Measurements from ENCODE around the gene SH3RF2. TPM values are rescaled to one million over a fixed set of nuclear protein-coding genes. Genes with fewer than 3 reads are reported as not detected.
"Not testable (repeated sequence)": the region's sequence is repeated elsewhere in the genome, so short reads cannot be mapped to it uniquely, and the experiment has no call there.

SH3RF2 gene
- total RNA-seq, 1 donor from 2014 or later: 376 TPM

DNA sequence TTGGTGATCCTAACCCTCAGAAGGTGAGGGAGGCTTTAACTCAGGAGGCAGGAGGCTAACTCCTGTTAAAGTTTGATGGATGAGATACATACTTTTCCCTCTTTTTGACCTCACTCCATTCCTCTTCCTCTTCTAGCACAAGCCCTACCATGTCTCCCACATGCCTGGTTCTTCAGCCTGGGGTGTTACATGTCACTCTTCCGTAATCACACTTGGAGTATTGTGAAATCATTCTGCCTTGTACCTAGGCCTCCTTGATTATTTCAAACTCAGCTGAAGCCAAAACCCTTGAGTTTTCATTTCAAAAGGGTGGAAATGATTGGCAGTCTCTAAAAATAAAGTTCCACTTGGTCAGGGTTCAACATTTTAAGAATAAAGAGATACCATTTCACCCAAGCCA is 167.2 kb downstream of the SH3RF2 start:
- DNase-seq: no peak

DNA sequence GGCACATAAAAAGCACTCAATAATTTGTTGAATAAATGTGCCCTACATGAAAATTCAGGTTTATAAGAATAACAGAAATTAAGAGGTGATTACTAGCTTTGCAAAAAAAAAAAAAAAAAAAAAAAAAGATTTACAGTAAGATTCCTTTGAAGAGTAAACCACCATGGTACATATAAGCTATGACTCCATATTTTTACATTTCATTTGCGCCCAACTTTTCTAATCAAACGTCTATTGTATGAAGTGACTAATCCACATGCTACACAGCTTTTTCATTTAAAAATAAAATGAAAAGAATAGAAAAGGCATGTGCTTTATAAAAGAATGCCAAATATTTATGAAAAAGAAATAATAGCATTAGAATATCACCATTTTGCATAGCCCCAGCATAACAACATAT is 169.1 kb downstream of the SH3RF2 start, which contains the start of gene PLAC8L1:
TSS of gene PLAC8L1 (minus strand) at position 101 of the 400 bp plus-strand sequence. CDS start 1,266 bp downstream, outside the sequence.
- Histone ChIP-seq H3K4me1 (peaks cover 29% of the 10 kb centered on the region), H3K27ac (replicated peaks) (peak within 1 kb of the TSS; percentile 80), H3K4me3 (no peak within 1 kb of the TSS), H3K36me3 (peaks cover 3% of the 10 kb centered on the region), H3K9me3 (replicated peaks) (no peaks in the 10 kb centered on the region), H3K27me3 (ENCODE audit: low read depth) (no peaks in the 10 kb centered on the region)
- DNase-seq: no peak
- TF ChIP-seq, protein P1, sequence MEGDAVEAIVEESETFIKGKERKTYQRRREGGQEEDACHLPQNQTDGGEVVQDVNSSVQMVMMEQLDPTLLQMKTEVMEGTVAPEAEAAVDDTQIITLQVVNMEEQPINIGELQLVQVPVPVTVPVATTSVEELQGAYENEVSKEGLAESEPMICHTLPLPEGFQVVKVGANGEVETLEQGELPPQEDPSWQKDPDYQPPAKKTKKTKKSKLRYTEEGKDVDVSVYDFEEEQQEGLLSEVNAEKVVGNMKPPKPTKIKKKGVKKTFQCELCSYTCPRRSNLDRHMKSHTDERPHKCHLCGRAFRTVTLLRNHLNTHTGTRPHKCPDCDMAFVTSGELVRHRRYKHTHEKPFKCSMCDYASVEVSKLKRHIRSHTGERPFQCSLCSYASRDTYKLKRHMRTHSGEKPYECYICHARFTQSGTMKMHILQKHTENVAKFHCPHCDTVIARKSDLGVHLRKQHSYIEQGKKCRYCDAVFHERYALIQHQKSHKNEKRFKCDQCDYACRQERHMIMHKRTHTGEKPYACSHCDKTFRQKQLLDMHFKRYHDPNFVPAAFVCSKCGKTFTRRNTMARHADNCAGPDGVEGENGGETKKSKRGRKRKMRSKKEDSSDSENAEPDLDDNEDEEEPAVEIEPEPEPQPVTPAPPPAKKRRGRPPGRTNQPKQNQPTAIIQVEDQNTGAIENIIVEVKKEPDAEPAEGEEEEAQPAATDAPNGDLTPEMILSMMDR (IDR thresholded peaks at IDR 0.05; ENCODE audit: borderline replicate concordance): no peak
- intact Hi-C loops (cut with micrococcal nuclease): no loop called here

More for the DNA sequence above, 167.2 kb downstream of the SH3RF2 start:
- intact Hi-C loops (cut with micrococcal nuclease): no loop called here
- Histone ChIP-seq H3K27me3 (ENCODE audit: low read depth) (no peaks in the 10 kb centered on the region), H3K27ac (replicated peaks) (peak overlapping the region; percentile 80), H3K4me1 (peaks cover 29% of the 10 kb centered on the region), H3K36me3 (peaks cover 3% of the 10 kb centered on the region), H3K9me3 (replicated peaks) (no peaks in the 10 kb centered on the region), H3K4me3 (no peak overlapping the region)
- TF ChIP-seq, protein P1 (IDR thresholded peaks at IDR 0.05; ENCODE audit: borderline replicate concordance): no peak

- Histone ChIP-seq H3K27me3 (ENCODE audit: low read depth) (no peaks in the 10 kb centered on the region), H3K4me3 (no peak overlapping the region), H3K4me1 (peaks cover 15% of the 10 kb centered on the region), H3K27ac (replicated peaks) (no peak overlapping the region), H3K36me3 (peaks cover 11% of the 10 kb centered on the region), H3K9me3 (replicated peaks) (no peaks in the 10 kb centered on the region)
- no peak for DNase-seq
- intact Hi-C loops (cut with micrococcal nuclease): no loop called here
- TF ChIP-seq, protein P1 (IDR thresholded peaks at IDR 0.05; ENCODE audit: borderline replicate concordance): no peak
Measured at GRCh38 chr5:146107901-146108300, 171.5 kb downstream of the SH3RF2 start.

DNA sequence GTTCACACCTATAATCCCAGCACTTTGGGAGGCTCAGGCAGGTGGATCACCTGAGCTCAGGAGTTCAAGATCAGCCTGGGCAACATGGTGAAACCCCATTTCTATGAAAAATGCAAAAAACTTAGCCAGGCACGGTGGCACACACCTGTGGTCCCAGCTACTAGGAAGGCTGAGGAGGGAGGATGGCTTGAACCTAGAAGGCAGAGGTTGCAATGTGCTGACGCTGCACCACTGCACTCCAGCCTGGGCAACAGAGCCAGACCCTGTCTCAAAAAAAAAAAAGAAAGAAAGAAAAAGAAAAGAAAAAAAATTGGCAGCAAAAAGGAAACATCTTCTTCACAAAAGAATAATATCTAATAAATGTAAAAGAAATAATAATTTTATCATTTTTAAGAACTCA is 172.5 kb downstream of the SH3RF2 start:
- H3K36me3 ChIP-seq: peaks cover 20% of the 10 kb centered on the region
- H3K27me3 ChIP-seq (ENCODE audit: low read depth); H3K27ac ChIP-seq (replicated peaks); intact Hi-C loops (cut with micrococcal nuclease); DNase-seq; H3K4me1 ChIP-seq; H3K4me3 ChIP-seq; H3K9me3 ChIP-seq (replicated peaks): not testable (repeated sequence)

GRCh38 chr5:146109379-146109778 is 173.0 kb downstream of the SH3RF2 start:
- no peak overlapping the region for H3K4me3 ChIP-seq
- peaks cover 24% of the 10 kb centered on the region for H3K36me3 ChIP-seq
- TF ChIP-seq, protein P1 (IDR thresholded peaks at IDR 0.05; ENCODE audit: borderline replicate concordance): no peak
- peaks cover 4% of the 10 kb centered on the region for H3K4me1 ChIP-seq
- H3K9me3 ChIP-seq (replicated peaks): no peaks in the 10 kb centered on the region
- H3K27me3 ChIP-seq (ENCODE audit: low read depth): no peaks in the 10 kb centered on the region
- H3K27ac ChIP-seq (replicated peaks): no peak overlapping the region
- intact Hi-C loops (cut with micrococcal nuclease): no loop called here
- DNase-seq: no peak

- intact Hi-C loops (cut with micrococcal nuclease): no loop called here
- DNase-seq: no peak
- no peak overlapping the region for H3K27ac ChIP-seq (replicated peaks)
- H3K4me1 ChIP-seq: no peaks in the 10 kb centered on the region
- no peaks in the 10 kb centered on the region for H3K27me3 ChIP-seq (ENCODE audit: low read depth)
- TF ChIP-seq, protein P1 (IDR thresholded peaks at IDR 0.05; ENCODE audit: borderline replicate concordance): no peak
- peaks cover 26% of the 10 kb centered on the region for H3K36me3 ChIP-seq
- no peaks in the 10 kb centered on the region for H3K9me3 ChIP-seq (replicated peaks)
- H3K4me3 ChIP-seq: no peak overlapping the region
Measured at GRCh38 chr5:146111409-146111808, 175.0 kb downstream of the SH3RF2 start.

Measured in left ventricle myocardium inferior (tissue), 1 donor.